Stimulated activated CD4-positive, alpha-beta T cell treated with anti-CD3 and anti-CD28 coated beads, Interleukin-4, amount 100 ng/mL, for 48 hours (primary cell): ENCODE results near the gene MORN5.
"Not testable (repeated sequence)": the region's sequence is repeated elsewhere in the genome, so short reads cannot be mapped to it uniquely, and the experiment has no call there.

Source experiments
- DNase-seq, 2 donors: peaks; one replicate each; pipeline ENCODE4 v3.0.0-alpha.2; 2020; ENCODE audit warnings: low read depth in 2 of 2

Gene MORN5

DNA sequence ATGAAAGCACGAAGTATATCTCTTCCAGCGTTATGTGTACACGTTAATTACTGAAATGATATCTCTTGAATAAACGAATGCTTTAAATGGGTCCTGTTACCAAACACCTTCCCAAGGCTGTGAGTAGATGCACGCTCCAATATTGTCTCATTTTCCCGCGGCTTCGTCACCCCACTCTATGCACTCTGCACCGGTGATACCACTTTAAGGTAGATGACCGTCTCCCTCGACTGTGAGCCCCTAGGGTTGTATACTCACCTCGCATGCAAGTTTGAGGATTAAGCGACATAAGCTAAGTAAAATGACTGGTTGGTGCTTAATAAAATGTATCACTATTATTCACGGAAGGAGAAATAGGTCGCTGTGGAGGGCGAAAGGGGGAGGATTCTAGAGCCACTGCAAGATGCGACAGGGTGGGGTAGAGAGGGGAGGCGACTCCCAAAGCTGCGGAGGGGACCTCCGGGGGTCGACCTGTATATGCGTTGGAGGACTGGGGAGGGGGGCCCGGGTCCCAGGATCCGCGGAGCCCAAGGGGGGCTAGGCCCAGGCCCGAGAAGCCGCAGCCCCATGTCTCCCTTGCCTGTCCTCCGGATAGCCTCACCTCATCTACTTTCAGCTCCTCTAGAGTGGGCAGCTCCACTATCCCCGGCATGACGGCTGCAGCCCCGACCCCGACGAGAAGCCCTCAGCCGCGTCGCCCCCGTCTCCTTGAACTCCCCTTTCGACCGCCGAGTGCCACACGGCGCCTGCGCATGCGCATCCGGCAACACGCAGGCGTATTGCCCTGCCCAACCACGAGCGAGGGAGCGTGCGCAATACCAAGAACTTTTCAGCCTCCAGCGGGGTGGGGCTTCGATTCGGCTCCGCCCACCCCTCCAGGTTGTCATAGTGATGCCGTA is at the start of gene MORN5, which contains the start of gene NDUFA8:
TSS of gene MORN5 (plus strand) at position 883 of the 899 bp plus-strand sequence. CDS start 65 bp downstream, outside the sequence.
TSS of gene NDUFA8 (minus strand) at position 754 of the 899 bp plus-strand sequence. CDS start at position 652, 102 bp downstream.
- DNase-seq, result peak; percentile 92

DNA sequence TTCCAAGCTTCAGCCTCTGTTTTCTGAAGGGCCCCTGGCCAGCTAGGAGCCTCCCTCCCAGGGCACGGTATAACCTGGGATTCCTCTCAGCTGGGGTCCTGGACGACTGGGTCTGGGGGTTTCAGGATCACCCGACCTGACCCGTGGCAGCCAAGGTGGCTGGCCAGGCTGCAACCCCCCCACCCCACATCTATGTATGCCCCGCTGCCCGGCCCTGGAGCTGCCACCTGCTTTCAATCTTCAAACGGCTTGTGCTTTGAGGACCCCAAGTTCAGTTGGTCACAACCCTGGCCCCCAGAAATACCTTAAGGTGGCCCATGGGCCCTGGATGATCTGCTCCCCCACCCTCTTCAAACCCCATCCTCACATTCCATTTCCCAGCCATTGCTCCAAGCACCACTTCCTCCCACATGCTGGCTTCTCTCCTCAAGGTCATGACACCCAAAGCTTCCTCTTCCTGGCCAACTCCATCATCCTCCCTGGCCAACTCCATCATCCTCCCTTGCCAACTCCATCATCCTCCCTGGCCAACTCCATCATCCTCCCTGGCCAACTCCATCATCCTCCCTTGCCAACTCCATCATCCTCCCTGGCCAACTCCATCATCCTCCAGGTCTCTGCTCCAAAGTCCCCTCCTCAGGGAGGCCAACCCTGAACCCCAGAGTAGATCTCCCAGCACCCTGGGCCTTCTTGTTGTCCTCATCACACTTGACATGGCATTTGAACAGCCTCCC is 49.4 kb upstream of the MORN5 start:
- no peak for DNase-seq

DNA sequence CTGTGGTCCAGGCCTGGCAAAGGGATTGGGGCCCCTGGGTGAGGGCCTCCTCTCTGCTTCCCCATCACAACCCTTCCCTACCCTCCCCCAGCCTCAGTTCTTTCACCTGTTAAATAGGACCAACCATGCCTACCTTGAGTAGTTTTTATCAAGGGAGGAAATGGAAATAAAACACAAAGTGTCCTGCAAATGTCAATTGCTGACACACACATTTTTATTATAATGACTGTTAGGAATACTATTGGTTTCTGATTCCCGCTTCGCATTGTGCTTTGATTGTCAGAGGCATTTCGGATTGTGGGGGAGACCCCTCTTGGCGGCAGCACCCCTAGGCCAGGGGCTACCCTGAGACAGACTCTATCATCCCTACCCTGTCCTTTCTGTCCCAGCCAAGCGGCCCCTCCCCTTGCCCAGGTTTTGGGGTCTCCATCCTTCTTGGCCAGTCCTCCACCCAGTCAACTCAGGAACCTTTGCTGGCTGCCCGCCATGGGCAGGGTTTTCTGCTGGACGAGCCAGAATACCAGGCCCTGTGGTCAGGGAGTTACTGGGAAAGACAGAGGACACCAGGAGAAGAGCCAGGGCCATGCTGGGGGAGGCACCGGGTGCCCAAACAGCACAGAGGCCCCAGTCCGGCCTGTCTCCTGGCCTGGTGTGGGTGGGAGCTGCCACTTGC is 48.2 kb upstream of the MORN5 start:
- no peak for DNase-seq

DNA sequence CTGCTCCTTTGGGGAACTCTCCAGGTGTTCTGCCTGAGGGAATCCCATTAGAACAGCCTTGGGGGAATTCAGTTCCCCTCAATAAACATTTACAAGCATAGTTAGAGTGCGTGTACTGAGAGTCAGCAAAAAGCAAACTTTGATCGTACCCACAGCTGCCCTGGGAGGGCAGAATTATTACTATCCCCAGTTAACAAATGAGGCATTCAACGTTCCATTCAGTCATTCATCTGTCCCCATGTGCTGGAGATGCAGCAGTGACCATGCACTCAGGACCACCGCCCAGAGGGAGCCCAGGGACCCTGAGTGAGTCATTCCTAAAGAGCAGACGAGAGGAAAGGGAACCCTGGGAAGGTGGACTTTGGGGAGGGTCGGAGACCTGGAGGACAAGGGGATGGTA is 47.5 kb upstream of the MORN5 start:
- DNase-seq, result no peak

DNA sequence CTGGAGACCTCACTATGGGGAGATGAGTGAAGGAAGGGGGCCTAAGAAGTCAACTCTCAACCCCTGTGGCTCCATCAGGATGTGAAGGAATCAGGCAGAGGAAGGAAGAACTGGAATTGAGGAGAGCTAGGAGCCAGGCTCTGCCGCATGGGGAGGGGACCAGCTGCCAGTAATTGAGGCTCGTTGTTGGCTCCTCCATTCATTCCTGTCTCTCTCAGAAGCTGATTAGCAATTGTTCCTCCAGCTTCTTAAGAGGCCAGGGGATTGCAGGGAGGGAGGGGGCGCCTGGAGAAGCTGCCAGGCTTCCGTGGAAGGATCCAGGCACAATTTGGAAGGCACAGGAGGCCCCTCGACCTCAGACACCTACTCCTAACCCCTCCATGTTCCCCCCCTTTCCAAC is 46.1 kb upstream of the MORN5 start:
- no peak for DNase-seq

DNA sequence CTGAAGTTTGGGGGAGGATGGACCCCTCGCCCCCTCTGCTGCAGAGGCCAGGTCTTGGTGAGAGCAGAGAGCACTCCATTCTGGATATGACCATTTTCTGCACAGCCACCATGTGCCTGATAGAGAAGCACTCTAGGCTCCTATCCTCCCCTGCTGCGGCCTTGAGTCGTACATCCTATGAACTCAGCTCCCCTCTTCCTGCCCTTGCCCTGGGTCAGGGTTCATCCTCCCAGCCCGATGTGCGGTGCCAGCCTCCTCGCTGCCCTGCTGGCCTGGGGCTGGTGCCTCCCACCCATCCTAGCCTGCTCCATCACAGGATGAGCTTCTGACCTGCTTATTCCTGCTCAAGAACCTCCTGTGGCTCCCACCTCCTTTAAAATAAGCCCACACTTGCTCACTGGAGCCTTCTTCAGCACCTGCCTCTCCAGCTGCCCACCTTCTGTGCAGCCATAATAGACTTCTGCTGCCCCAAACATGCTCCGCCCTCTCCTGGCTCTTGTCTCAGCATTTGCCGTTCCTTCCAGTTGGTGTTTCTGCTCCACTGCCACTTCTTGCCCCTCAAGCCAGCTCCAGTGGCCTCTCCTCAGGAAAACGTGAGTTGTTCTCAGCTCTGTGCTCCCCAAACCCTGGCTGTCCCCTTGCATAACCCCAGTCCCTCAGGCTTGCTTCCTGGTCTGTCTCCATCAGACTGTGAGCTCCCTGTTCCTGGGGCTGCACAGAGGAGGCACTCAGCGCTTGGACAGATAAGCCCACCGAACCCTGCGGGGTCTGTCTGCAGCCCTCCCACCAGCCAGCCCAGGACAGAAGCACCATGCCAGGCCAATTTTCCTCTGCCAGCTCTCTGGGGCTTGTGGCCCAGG is 44.3 kb upstream of the MORN5 start:
- no peak for DNase-seq

DNA sequence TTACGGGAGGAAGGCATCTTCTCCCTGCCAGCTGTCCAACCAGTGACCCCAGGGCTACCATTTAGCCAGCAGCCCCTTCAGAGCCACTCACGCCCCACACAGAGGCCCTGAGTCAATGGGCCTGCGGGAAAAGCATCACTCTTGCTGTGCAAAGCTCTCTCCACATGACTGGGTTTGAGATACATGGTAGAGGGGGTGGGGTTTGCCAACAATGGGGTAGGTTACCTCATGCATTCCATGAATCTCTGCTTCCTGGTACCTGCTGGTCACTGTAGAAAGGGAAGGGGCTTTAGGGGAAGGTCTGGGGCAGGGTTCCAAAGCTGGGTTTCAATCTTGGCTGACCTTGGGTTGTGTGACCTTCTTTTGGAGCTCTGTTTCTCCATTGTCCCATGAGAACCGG is 43.7 kb upstream of the MORN5 start:
- DNase-seq, result no peak

DNA sequence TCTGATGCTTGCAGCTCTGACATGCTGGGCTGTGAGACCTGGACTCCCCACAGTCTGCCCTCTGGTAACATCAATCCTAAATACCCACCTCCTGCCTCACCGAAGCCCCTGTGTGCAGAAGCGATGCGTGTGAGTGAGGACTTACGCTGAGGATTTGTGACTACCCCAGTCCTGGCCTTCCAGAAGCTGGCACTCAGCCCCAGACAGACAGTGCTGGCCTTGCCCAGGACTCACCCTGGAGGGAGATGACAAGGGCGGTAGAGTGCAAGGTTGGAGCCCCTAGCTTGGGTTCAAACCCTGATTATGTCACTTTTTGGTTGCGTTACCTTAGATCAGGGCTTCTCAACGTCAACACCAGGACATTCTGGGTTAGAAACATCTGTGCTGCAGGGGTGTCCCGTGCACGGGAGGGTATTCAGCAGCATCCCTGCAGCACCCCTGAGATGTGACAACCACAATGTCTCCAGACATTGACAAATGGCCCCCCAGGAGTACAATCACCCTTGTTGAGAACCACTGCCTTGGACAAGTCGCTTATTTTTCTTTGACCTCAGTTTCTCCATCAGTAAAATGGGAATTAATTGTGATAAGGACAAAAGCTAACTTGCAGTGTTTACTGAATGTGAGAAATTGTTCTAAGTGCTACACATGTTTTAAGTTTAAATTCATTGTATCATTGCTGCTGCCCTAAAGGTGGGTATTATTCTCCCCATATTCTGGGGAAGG is 43.1 kb upstream of the MORN5 start:
- DNase-seq, result no peak

DNA sequence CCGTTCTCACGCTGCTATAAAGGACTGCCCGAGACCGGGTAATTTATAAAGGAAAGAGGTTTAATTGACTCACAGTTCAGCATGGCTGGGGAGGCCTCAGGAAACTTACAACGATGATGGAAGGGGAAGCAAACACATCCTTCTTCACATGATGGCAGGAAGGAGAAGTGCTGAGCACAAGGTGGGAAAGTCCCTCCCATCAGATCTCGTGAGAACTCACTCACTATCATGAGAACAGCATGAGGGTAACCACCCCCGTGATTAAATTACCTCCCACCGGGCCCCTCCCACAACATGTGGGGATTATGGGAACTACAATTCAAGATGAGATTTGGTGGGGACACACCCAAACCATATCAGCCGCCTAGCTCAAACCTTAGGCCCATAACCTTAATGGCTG is 42.5 kb upstream of the MORN5 start:
- not testable (repeated sequence) for DNase-seq

DNA sequence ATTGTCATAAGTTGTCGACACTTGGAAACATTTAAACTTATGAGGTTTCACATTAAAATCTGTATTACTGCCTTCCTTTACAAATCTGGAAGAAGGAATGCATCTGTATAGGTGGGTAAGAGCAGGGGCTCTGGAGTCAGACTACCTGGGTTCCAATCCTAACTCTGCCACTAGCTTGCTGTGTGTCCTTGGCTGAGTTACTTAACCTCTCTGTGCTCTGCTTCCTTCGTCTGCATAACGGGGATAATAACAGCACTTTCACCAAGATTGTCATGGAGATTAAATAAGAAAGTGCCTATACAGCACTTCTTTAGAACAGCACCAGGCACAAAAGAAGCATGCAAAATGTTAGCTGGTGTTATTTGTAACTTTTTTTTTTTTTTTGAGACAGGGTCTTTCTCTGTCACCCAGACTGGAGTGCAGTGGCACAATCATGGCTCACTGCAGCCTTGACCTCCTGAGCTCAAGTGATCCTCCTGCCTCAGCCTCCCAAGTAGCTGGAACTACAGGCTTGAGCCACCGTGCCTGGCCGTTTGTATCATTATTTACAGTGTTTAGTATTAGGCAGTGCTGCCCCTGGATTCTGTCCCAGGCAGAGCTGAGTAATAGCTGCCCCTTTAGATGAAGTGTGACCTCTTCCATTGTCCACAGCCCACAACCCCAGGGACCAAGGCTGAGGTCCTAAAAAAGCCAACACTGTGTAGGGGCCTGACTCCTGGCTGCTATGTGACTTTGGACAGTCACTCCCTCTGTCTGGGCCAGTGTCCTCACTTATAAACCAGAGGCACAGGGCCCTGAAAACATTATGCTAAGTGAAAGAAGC is 41.2 kb upstream of the MORN5 start:
- no peak for DNase-seq

DNA sequence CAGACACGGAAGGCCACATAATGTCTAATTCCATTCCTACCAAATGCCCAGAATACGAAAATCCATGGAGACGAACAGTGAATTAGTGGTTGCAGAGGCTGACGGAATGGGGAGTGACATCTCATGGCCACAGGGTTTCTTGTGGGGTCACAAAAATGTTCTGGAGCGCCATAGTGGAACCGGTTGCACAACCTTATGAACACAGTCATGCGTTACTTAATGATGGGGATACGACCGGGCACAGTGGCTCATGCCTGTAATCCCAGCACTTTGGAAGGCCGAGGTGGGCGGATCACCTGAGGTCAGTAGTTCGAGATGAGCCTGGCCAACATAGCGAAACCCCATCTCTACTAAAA is 40.6 kb upstream of the MORN5 start:
- no peak for DNase-seq

DNA sequence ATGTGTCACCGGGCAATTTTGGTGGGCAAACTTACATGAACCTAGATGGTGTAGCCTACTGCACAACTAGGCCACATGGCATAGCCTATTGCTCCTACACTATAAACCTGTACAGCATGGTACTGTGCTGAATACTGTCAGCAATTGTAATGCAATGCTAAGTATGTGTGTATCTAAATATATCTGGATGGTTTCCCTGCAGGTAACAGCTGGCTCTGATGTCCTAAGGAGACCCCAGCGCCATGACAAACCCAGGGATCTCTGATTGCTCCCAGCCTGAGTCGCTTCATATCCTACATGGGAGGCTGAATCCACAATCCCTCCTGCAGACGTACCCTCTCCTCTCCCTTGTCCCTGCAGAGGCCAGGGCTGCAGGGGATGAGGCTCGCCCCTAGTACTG is 40.0 kb upstream of the MORN5 start:
- DNase-seq, result no peak

DNA sequence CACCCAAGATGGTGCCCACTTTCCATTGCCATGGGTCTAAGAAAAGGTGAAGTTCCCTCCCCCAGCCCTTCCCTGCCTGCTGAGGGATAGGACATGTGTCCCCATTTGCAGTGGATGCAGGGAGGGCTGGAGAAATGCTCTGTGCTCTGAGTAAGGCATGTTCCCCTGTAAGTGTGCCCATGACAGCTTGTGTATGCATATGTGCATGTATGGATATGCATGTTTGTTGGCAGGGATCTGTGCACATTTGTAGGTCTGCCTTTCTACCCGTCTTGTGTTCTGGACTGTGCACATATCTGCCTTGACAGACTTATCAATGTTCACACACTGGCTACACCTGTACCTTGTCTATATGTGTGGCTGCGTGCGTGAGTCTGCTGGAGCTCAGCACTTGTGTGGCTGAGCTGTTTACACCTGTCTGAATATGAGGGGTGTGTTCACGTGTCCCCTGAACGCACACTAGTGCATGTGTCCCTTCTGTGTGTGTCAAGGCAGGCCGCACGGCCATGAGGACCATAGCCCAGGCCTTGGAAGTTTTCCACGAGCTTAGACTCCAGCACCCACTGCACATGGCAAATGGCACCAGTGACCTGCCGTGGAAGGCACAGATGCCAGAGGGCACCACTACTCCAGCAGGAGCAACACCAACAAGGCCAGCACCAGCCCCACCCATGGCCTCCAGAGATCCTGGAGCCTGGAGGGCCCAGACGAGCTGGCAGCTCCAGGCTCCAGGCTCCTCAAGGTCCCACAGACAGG is 39.2 kb upstream of the MORN5 start:
- no peak for DNase-seq

DNA sequence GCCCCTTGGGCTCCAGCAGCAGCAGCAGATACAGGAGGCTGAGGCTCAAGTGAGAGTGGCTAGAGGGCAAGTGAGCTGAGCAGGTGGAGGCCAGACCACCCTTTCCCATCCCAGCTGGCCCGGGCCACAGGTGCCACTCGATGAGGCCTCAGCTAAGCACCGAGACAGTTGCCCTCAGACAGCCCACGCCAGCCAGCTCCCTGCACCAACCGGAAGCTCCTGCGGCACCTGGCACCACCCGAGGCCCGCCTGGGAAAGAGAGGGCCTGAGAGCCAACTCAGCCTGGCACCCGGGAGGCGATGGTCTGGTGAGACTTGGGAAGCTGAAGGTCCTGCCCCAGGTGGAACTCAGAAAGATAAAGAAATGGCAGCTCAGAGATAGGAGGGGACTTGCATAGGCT is 38.3 kb upstream of the MORN5 start:
- DNase-seq, result no peak

DNA sequence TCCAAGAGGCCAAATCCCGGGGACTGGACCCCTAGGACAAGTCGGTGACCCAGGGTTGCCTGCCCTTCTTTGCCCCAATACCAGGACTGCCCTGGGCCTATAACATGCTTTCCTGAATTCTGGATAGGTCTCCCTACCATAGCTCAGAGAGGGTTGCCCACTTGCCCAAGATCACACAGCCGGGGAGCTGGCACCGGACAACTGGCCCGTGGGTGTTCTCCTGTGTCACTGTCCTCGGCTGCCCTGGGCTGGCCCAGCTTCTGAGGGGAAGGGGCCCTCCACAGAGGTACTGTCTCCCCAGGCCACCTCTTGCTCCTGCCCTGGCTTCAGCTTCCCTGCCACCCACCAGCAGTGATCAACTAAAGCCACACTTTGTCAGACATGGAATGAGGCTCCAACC is 37.8 kb upstream of the MORN5 start:
- DNase-seq, result no peak

DNA sequence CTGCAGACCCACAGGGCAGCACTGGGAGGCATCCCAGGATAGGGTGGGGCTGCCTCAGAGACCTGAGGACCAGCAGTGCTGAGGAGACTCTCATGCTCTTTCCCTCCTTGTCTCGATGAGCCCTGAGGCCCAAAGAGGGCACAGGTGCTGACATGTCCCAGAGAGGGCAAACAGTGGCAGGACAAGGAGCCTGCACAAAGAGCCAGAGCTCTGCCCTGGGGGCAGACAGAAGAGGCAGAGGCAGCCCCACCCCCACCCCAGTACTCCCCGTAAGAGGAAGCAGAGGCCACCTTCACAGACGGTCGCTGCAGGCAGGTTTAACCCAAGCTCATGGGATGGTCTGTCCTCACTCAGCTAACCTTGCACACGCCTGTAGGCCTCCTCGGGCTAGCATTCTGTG is 37.2 kb upstream of the MORN5 start:
- no peak for DNase-seq

DNA sequence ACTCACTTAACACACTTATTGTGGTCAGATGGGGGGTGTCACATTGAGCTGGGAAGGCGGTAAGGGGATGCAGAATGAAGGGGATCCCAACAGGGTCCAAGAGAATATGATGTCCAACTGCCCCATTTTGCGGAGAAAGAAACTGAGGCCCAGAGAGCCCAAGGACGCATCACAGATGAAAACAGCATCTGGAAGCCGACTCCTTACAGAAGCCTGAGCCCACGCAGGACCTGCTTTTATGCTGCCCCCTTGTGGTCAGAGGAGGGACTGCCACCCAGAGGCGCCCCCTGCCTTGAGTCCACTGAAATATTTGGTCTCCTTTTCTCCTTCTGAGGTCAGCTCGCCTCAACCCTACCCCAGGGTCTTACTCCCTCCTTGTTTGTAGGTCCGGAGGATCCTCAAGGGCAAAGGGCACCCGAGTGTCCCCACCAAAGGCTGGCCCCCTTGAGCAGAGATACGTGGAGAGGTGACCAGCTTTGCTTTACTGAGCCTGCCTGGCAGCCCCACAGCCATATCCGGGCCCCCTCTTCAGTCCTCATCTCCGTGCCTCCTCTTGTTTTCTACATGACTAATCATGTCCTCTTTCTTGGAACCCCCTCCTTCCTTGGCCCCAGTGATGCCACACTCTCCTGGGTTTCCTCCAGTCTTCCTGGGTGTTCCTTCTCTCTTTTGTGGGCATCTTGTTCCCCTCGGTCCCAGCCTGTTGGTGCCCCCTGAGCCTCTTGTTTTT is 36.6 kb upstream of the MORN5 start:
- DNase-seq, result peak; percentile 53 to 82

DNA sequence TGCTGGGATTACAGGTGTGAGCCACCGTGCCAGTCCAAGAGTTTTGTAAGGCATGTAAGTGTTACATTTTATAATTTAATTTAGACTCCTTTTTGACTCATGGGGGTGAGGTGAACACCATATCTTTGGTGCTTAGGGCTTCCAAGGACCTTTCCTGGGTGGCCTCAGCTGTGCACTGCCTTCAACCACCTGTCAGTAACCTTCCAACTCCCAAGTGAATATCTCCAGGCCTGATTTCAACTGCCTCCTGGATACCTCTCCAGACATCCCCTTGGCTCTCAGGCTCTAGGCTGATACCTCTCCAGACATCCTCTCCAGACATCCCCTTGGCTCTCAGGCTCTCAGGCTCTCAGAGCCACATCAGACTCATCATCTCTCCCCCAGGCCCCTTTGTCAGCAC is 35.7 kb upstream of the MORN5 start:
- DNase-seq, result no peak

DNA sequence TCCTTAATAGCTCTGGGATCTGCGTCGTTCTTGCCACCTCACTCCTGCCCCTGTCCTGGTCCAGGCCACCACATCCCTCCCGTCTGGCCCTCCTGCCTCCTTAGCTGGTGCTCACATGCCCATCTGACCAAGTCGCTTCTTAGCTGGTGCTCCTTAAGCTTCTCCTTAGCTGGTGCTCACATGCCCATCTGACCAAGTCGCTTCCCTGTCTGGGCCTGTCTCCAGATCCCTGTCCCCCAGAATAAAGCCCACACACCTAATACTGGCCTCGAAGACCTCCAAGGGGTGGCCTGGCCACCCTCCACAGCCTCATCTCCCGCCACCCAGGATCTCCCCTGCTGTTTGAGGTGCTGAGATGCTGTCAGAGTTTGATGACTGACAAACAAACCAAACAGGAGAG is 35.2 kb upstream of the MORN5 start:
- no peak for DNase-seq
